Measurements from ENCODE around the gene ZNF33B.

The ZNF33B gene

GRCh38 chr10:42623929-42624328 lies 14.4 kb downstream of the ZNF33B start:
- H4K20me1 ChIP-seq (ENCODE audit: insufficient read depth, low read length, poor library complexity, severe bottlenecking) = no peaks in the 10 kb centered on the region
- H3K4me2 ChIP-seq (ENCODE audit: low read depth, low read length, poor library complexity, severe bottlenecking) = no peak overlapping the region
- TF ChIP-seq EZH2phosphoT487 (IDR thresholded peaks at IDR 0.05; ENCODE audit: borderline replicate concordance) (no peak), CTCF (conservative IDR thresholded peaks at IDR 0.05; ENCODE audit: low read length) (no peak)
- no peak overlapping the region for H3K9ac ChIP-seq (ENCODE audit: low read depth, low read length, poor library complexity, severe bottlenecking)
- no peak overlapping the region for H2AFZ ChIP-seq (ENCODE audit: low read length)
- no peaks in the 10 kb centered on the region; the same call in 1 of the 2 replicates for H3K9me3 ChIP-seq (ENCODE audit: insufficient read depth, low read depth, low read length)
- no peaks in the 10 kb centered on the region for H3F3A ChIP-seq (ENCODE audit: low read depth)
- peaks cover 47% of the 10 kb centered on the region; the same call in 1 of the 2 replicates for H3K36me3 ChIP-seq (ENCODE audit: insufficient read depth, low read length)
- H3K9me2 ChIP-seq (replicated peaks; ENCODE audit: low read depth, low read length) = no peaks in the 10 kb centered on the region
- no peaks in the 10 kb centered on the region for H3K27me3 ChIP-seq (ENCODE audit: insufficient read depth, low read length, poor library complexity, severe bottlenecking)
- no peaks in the 10 kb centered on the region for H3K79me2 ChIP-seq (ENCODE audit: insufficient read depth, low read length)
- H3K4me1 ChIP-seq (ENCODE audit: insufficient read depth, low read length, poor library complexity, severe bottlenecking) = no peaks in the 10 kb centered on the region
- no peak overlapping the region for H3K4me3 ChIP-seq (ENCODE audit: low read length, poor library complexity, severe bottlenecking)

- TF ChIP-seq EZH2phosphoT487 (IDR thresholded peaks at IDR 0.05; ENCODE audit: borderline replicate concordance) (no peak), CTCF (conservative IDR thresholded peaks at IDR 0.05; ENCODE audit: low read length) (no peak)
- H3K4me1 ChIP-seq (ENCODE audit: insufficient read depth, low read length, poor library complexity, severe bottlenecking) = no peaks in the 10 kb centered on the region
- no peaks in the 10 kb centered on the region for H3K27me3 ChIP-seq (ENCODE audit: insufficient read depth, low read length, poor library complexity, severe bottlenecking)
- H3K36me3 ChIP-seq (ENCODE audit: insufficient read depth, low read length) = peaks cover 36% of the 10 kb centered on the region; the same call in 1 of the 2 replicates
- H4K20me1 ChIP-seq (ENCODE audit: insufficient read depth, low read length, poor library complexity, severe bottlenecking) = no peaks in the 10 kb centered on the region
- no peak overlapping the region for H3K4me3 ChIP-seq (ENCODE audit: low read length, poor library complexity, severe bottlenecking)
- no peaks in the 10 kb centered on the region for H3F3A ChIP-seq (ENCODE audit: low read depth)
- no peak overlapping the region for H3K4me2 ChIP-seq (ENCODE audit: low read depth, low read length, poor library complexity, severe bottlenecking)
- no peak overlapping the region for H3K9ac ChIP-seq (ENCODE audit: low read depth, low read length, poor library complexity, severe bottlenecking)
- H3K79me2 ChIP-seq (ENCODE audit: insufficient read depth, low read length) = no peaks in the 10 kb centered on the region
- no peak overlapping the region for H2AFZ ChIP-seq (ENCODE audit: low read length)
- no peaks in the 10 kb centered on the region for H3K9me3 ChIP-seq (ENCODE audit: insufficient read depth, low read depth, low read length)
- no peaks in the 10 kb centered on the region for H3K9me2 ChIP-seq (replicated peaks; ENCODE audit: low read depth, low read length)
These were observed 19.9 kb downstream of the ZNF33B start for GRCh38 chr10:42618424-42618823.

- Histone ChIP-seq H3K9ac (ENCODE audit: low read depth, low read length, poor library complexity, severe bottlenecking) (no peak overlapping the region), H3F3A (ENCODE audit: low read depth) (no peaks in the 10 kb centered on the region), H3K9me2 (replicated peaks; ENCODE audit: low read depth, low read length) (no peaks in the 10 kb centered on the region), H3K9me3 (ENCODE audit: insufficient read depth, low read depth, low read length) (no peaks in the 10 kb centered on the region), H3K4me2 (ENCODE audit: low read depth, low read length, poor library complexity, severe bottlenecking) (no peak overlapping the region), H2AFZ (ENCODE audit: low read length) (no peak overlapping the region), H3K27me3 (ENCODE audit: insufficient read depth, low read length, poor library complexity, severe bottlenecking) (no peaks in the 10 kb centered on the region), H3K36me3 (ENCODE audit: insufficient read depth, low read length) (peaks cover 43% of the 10 kb centered on the region; the same call in 1 of the 2 replicates), H4K20me1 (ENCODE audit: insufficient read depth, low read length, poor library complexity, severe bottlenecking) (no peaks in the 10 kb centered on the region), H3K4me1 (ENCODE audit: insufficient read depth, low read length, poor library complexity, severe bottlenecking) (no peaks in the 10 kb centered on the region), H3K4me3 (ENCODE audit: low read length, poor library complexity, severe bottlenecking) (no peak overlapping the region), H3K79me2 (ENCODE audit: insufficient read depth, low read length) (no peaks in the 10 kb centered on the region)
- no peak for TF ChIP-seq EZH2phosphoT487 (IDR thresholded peaks at IDR 0.05; ENCODE audit: borderline replicate concordance)
- TF ChIP-seq CTCF (conservative IDR thresholded peaks at IDR 0.05; ENCODE audit: low read length) = no peak
These were observed 23.0 kb downstream of the ZNF33B start for GRCh38 chr10:42615419-42615818.
